Peyer's patch (tissue), 4 donors: ENCODE measurements around the gene GLIPR1L2. TPM values are rescaled to one million over a fixed set of nuclear protein-coding genes. Genes with fewer than 3 reads are reported as not detected.

Experiments
- DNase-seq, 3 donors: peaks; one replicate each; pipeline ENCODE4 v3.0.0-alpha.2; 2017 to 2019
- H3K27ac ChIP-seq, 4 donors: fragments of 200-600 bp; sonication (generic); one replicate each; pipeline ENCODE4 v1.5.1; 2016 to 2019
- H3K27me3 ChIP-seq, 2 donors: fragments of 200-600 bp; sonication (generic); one replicate each; pipeline ENCODE4 v1.5.1; 2019
- H3K36me3 ChIP-seq, 3 donors: fragments of 200-600 bp; sonication (generic); one replicate each; pipeline ENCODE4 v1.5.1; 2016 to 2019
- H3K4me1 ChIP-seq, 4 donors: fragments of 200-600 bp; sonication (generic); one replicate each; pipeline ENCODE4 v1.5.1; 2016 to 2019
- H3K4me3 ChIP-seq, 4 donors: fragments of 200-600 bp; sonication (generic); 1 replicate in 3 of 4; 2 replicates in 1 of 4; pipeline ENCODE4 v1.5.1; 2016 to 2019; ENCODE audit warnings: mild to moderate bottlenecking in 1 of 4
- H3K9me3 ChIP-seq, 4 donors: fragments of 200-600 bp; sonication (generic); one replicate each; pipeline ENCODE4 v1.5.1; 2016 to 2019; ENCODE audit warnings: mild to moderate bottlenecking in 1 of 4
- POLR2A ChIP-seq, 2 donors: fragments of 450-650 bp; IDR thresholded peaks; one replicate each; pipeline ENCODE4 v1.5.1; 2017; ENCODE audit warnings: antibody characterized with exemption in 2 of 2, mild to moderate bottlenecking in 2 of 2, moderate library complexity in 2 of 2
- total RNA-seq, 4 donors: library from RNA; depleted of rRNA; stranded (reverse); fragments of >200 nt; gene quantifications; one replicate each; pipeline ENCODE4 v1.1.0, GENCODE V29; 2016
- TF ChIP-seq, protein P1 (sequence below), 6 experiments: fragments of 450-650 bp in 4 of 6; fragments of 200-600 bp in 2 of 6; sonication (generic) in 1 of 6; IDR thresholded peaks; one replicate each; pipeline ENCODE4 v1.5.1; 2017 to 2019; ENCODE audit warnings: antibody characterized with exemption in 6 of 6, mild to moderate bottlenecking in 3 of 6, moderate library complexity in 1 of 6

GLIPR1L2 gene
- total RNA-seq, 4 donors from 2014 or later, result 0.40 to 3.3 TPM; not detected in 2

DNA sequence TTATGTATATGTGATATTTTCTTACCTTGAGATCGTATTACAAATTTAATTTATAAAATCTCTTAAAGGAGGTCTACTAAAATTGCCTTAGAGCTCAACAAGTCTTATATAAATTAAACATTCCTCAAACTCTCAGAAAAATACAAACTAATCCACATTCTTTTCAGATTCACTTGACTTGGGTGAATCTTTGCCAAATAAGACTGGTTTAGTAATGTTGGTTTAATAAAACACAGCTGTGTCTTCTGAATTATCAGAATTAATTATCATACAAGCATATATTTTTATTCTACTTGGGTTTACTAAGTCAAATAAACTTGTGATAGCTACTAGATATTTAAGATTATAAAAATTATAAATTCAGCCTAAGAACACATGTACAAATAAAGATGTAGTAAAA is 13.3 kb downstream of the GLIPR1L2 start:
- TF ChIP-seq, protein P1, sequence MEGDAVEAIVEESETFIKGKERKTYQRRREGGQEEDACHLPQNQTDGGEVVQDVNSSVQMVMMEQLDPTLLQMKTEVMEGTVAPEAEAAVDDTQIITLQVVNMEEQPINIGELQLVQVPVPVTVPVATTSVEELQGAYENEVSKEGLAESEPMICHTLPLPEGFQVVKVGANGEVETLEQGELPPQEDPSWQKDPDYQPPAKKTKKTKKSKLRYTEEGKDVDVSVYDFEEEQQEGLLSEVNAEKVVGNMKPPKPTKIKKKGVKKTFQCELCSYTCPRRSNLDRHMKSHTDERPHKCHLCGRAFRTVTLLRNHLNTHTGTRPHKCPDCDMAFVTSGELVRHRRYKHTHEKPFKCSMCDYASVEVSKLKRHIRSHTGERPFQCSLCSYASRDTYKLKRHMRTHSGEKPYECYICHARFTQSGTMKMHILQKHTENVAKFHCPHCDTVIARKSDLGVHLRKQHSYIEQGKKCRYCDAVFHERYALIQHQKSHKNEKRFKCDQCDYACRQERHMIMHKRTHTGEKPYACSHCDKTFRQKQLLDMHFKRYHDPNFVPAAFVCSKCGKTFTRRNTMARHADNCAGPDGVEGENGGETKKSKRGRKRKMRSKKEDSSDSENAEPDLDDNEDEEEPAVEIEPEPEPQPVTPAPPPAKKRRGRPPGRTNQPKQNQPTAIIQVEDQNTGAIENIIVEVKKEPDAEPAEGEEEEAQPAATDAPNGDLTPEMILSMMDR (IDR thresholded peaks at IDR 0.05), result no peak
- TF ChIP-seq POLR2A (IDR thresholded peaks at IDR 0.05), result no peak
- Histone ChIP-seq H3K27ac (no peak overlapping the region), H3K36me3 (no peaks in the 10 kb centered on the region), H3K4me1 (no peaks in the 10 kb centered on the region), H3K9me3 (no peaks in the 10 kb centered on the region), H3K27me3 (no peaks in the 10 kb centered on the region), H3K4me3 (no peak overlapping the region)
- DNase-seq, result no peak

DNA sequence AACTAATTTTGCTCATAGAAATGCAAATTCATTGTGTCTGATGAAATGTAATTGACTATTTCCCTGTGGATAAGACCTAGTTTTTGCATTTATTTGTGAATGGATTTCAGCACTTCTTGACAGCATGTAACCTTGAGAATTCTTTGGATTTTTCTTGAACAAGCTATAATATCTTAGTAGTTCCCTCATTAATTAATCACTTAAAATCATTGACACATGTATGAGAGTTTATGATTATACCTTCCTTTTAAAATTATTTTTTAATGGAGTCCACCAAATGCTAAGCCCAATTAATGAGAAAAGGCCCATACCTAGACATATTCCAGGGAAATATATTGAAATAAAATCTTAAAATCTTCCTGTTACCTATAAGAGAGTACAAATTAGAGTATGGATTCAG is 16.8 kb downstream of the GLIPR1L2 start:
- Histone ChIP-seq H3K4me1 (no peaks in the 10 kb centered on the region), H3K4me3 (no peak overlapping the region), H3K27me3 (no peaks in the 10 kb centered on the region), H3K27ac (no peak overlapping the region), H3K36me3 (no peaks in the 10 kb centered on the region), H3K9me3 (no peaks in the 10 kb centered on the region)
- DNase-seq, result no peak
- TF ChIP-seq, protein P1 (IDR thresholded peaks at IDR 0.05), result no peak
- no peak for TF ChIP-seq POLR2A (IDR thresholded peaks at IDR 0.05)

DNA sequence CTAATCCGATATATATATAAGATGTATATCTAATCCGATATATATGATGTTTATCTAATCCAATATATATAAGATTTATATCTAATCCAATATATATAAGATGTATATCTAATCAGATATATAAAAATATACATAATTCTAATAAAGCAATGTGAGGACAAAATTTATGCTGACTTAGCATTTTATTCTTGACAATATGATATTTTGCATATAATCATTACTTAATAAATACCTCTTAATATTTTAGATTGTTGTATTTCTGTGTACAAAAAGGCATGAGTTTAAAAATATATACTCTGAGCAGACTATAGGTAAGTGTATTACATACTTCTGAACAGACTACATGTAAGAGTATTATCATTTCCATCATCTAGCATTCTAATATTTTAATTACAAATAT is 18.9 kb downstream of the GLIPR1L2 start:
- no peaks in the 10 kb centered on the region for H3K27me3 ChIP-seq
- no peaks in the 10 kb centered on the region for H3K9me3 ChIP-seq
- H3K4me1 ChIP-seq, result no peaks in the 10 kb centered on the region
- TF ChIP-seq POLR2A (IDR thresholded peaks at IDR 0.05), result no peak
- TF ChIP-seq, protein P1 (IDR thresholded peaks at IDR 0.05), result no peak
- H3K27ac ChIP-seq, result no peak overlapping the region
- no peaks in the 10 kb centered on the region for H3K36me3 ChIP-seq
- no peak overlapping the region for H3K4me3 ChIP-seq
- no peak for DNase-seq

DNA sequence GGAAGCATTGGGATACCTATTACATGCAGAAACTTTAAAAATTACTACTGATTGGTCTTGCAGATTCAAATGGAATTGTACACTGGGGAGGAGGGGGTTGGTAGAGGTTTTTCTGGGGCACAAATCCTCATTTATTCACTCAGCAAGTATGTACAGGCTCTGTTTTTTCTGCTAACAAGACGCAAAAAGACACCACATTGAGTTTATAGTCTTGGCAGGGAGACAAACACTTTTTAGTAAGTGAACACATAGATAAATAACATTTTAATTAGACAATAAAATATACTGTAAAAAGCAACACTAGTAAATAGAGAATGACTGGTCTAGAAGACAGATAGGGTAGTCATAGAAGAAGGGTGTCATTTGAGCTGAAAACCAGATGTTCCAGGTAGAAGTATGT is 23.8 kb downstream of the GLIPR1L2 start:
- Histone ChIP-seq H3K27me3 (no peaks in the 10 kb centered on the region), H3K9me3 (no peaks in the 10 kb centered on the region), H3K4me1 (no peaks in the 10 kb centered on the region), H3K36me3 (no peaks in the 10 kb centered on the region), H3K27ac (no peak overlapping the region), H3K4me3 (no peak overlapping the region)
- no peak for TF ChIP-seq POLR2A (IDR thresholded peaks at IDR 0.05)
- TF ChIP-seq, protein P1 (IDR thresholded peaks at IDR 0.05), result no peak
- DNase-seq, result no peak

DNA sequence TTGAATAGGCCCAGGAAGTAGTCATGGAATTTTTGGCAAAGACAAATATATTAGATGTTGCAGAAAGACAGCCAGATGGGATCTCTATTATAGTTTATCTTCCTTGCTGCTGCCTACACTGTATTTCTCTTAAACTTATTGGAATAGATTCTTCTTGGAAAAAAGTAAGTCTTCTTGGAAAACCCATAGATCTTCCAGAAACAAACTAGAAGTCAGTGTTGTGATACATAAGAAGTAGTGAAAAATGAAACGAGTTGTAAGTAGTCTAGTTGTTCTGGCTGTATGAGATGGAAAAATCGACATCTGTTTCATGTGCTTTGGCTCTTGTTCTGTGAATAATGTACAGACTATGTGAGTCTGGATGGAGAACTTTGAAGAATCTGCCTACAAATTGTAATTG is 29.0 kb downstream of the GLIPR1L2 start:
- Histone ChIP-seq H3K27me3 (no peaks in the 10 kb centered on the region), H3K4me3 (no peak overlapping the region), H3K27ac (no peak overlapping the region), H3K9me3 (no peaks in the 10 kb centered on the region), H3K4me1 (no peaks in the 10 kb centered on the region), H3K36me3 (no peaks in the 10 kb centered on the region)
- no peak for DNase-seq
- TF ChIP-seq POLR2A (IDR thresholded peaks at IDR 0.05), result no peak
- TF ChIP-seq, protein P1 (IDR thresholded peaks at IDR 0.05), result no peak

DNA sequence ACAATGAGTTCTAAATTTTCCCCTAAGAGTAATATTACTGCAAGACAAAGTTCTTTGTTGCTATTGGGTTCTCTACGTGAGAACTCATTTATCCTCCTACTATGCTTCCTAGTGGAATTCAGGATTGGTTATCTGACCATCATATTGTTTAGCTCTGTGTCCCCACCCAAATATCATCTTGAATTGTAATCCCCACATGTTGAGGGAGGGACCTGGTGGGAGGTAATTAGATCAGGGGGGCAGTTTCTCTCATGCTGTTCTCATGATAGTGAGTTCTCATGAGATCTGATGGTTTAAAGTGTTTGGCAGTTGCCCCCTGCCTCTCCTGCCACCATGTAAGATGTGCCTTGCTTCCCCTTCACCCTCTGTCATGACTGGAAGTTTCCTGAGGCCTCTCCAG is 36.6 kb downstream of the GLIPR1L2 start:
- Histone ChIP-seq H3K36me3 (no peaks in the 10 kb centered on the region), H3K4me3 (no peak overlapping the region), H3K4me1 (no peaks in the 10 kb centered on the region), H3K27ac (no peak overlapping the region), H3K9me3 (peaks cover 0 to 6% (median 2%) of the 10 kb centered on the region in 4 donors), H3K27me3 (no peaks in the 10 kb centered on the region)
- TF ChIP-seq POLR2A (IDR thresholded peaks at IDR 0.05), result no peak
- TF ChIP-seq, protein P1 (IDR thresholded peaks at IDR 0.05), result no peak
- DNase-seq, result no peak
